HCT116 (cell line): Measurements from ENCODE around the gene USP53. TPM values are rescaled to one million over a fixed set of nuclear protein-coding genes. Genes with fewer than 3 reads are reported as not detected.

Experiments used
- ATAC-seq: fragments of 200-7000 bp; cut with Tn5 transposase; 2 replicates; pipeline ENCODE4 v1.9.1; 2020; ENCODE audit warnings: mild to moderate bottlenecking, moderate library complexity
- BruUV-seq: library from RNA; stranded (reverse); fragments of 400-500 nt; replicated peaks from 2 replicates; lab custom pipeline; 2021; lab: Mats Ljungman, UMichigan
- CTCF ChIA-PET: fragments of 300-600 bp; sonication (Branson Sonifier 250); formaldehyde crosslinking; loops from one replicate; lab custom pipeline; 2021; ENCODE audit warnings: antibody characterized with exemption; lab: Charles Lee
- POLR2A ChIA-PET: fragments of 300-600, 350-600 bp; sonication (Branson Sonifier 250); formaldehyde crosslinking; loops from one replicate; lab custom pipeline; 2021; ENCODE audit warnings: antibody characterized with exemption; lab: Charles Lee
- RAD21 ChIA-PET, 2 experiments: fragments of 300-600 bp; sonication (Branson Sonifier 250); formaldehyde crosslinking; loops; one replicate each; lab custom pipeline; 2023; ENCODE audit warnings: low total read pairs in 2 of 2; ENCODE audit not compliant: uncharacterized antibody in 2 of 2, unreplicated experiment in 2 of 2, low non-redundant PET in 1 of 2; lab: Charles Lee
- DNase-seq: peaks from one replicate; pipeline ENCODE4 v3.0.0-alpha.2; 2010; ENCODE audit warnings: low read depth, low spot score
- H2AFZ ChIP-seq: fragments of 200-600 bp; shearing (Covaris generic), sonication (generic); 2 replicates; pipeline ENCODE4 v1.6.1; 2017; ENCODE audit warnings: low read depth, mixed run types, mixed read lengths, antibody characterized with exemption, low read length; ENCODE audit not compliant: poor library complexity, severe bottlenecking
- H3K27ac ChIP-seq: 2 replicates; pipeline ENCODE4 v1.5.1; 2012; ENCODE audit warnings: low read depth, low read length
- H3K27me3 ChIP-seq: fragments of 200-600 bp; sonication (generic); 2 replicates; pipeline ENCODE4 v1.6.1; 2016; ENCODE audit warnings: mixed run types, low read length, mixed read lengths; ENCODE audit not compliant: insufficient read depth
- H3K36me3 ChIP-seq, 2 experiments: fragments of 200-500 bp in 1 of 2; fragments of 200-600 bp in 1 of 2; sonication (Bioruptor generic) in 1 of 2; sonication (generic) in 1 of 2; 2 replicates each; pipeline versions ENCODE4 v1.5.1 to v1.6.1; 2014 to 2016; ENCODE audit warnings: low read length in 2 of 2, inconsistent platforms in 1 of 2, mixed read lengths in 1 of 2, mixed run types in 1 of 2; ENCODE audit not compliant: insufficient read depth in 2 of 2, control insufficient read depth in 1 of 2
- H3K4me1 ChIP-seq, 2 experiments: fragments of 200-600 bp in 1 of 2; sonication (generic) in 1 of 2; 2 replicates each; pipeline versions ENCODE4 v1.5.1 to v1.6.1; 2012 to 2017; ENCODE audit warnings: low read length in 2 of 2, inconsistent platforms in 1 of 2, mild to moderate bottlenecking in 1 of 2, mixed read lengths in 1 of 2, mixed run types in 1 of 2, moderate library complexity in 1 of 2; ENCODE audit not compliant: insufficient read depth in 2 of 2, control insufficient read depth in 1 of 2
- H3K4me2 ChIP-seq: fragments of 200-600 bp; sonication (generic); 2 replicates; pipeline ENCODE4 v1.6.1; 2017; ENCODE audit warnings: mixed run types, low read length, mixed read lengths
- H3K4me3 ChIP-seq, 2 experiments: fragments of 200-600 bp in 1 of 2; sonication (generic) in 1 of 2; replicated peaks in 1 of 2; 2 replicates each; pipeline ENCODE4 v1.5.1; 2011 to 2016; ENCODE audit warnings: low read length in 2 of 2, control low read depth in 1 of 2, low read depth in 1 of 2, mild to moderate bottlenecking in 1 of 2, mixed read lengths in 1 of 2, mixed run types in 1 of 2
- H3K79me2 ChIP-seq: fragments of 200-600 bp; sonication (generic); 2 replicates; pipeline ENCODE4 v1.6.1; 2017; ENCODE audit warnings: mild to moderate bottlenecking, mixed run types, low read length, moderate library complexity, mixed read lengths; ENCODE audit not compliant: insufficient read depth
- H3K9ac ChIP-seq: fragments of 200-600 bp; sonication (generic); 2 replicates; pipeline ENCODE4 v1.6.1; 2016; ENCODE audit warnings: low read length, mixed read lengths
- H3K9me2 ChIP-seq: fragments of 200-600 bp; sonication (generic), shearing (Covaris generic); 2 replicates; pipeline ENCODE4 v1.6.1; 2017; ENCODE audit warnings: mixed run types, mild to moderate bottlenecking, moderate library complexity; ENCODE audit not compliant: insufficient read depth
- H3K9me3 ChIP-seq, 2 experiments: fragments of 200-500 bp in 1 of 2; fragments of 200-600 bp in 1 of 2; sonication (Bioruptor generic) in 1 of 2; sonication (generic) in 1 of 2; 2 replicates each; pipeline ENCODE4 v1.6.1; 2014 to 2017; ENCODE audit warnings: low read length in 2 of 2, mixed read lengths in 2 of 2, inconsistent platforms in 1 of 2, low read depth in 1 of 2, mild to moderate bottlenecking in 1 of 2, mixed run types in 1 of 2, moderate library complexity in 1 of 2; ENCODE audit not compliant: control insufficient read depth in 1 of 2, insufficient read depth in 1 of 2
- H4K20me1 ChIP-seq: fragments of 200-600 bp; sonication (generic), shearing (Covaris generic); 2 replicates; pipeline ENCODE4 v1.6.1; 2017; ENCODE audit warnings: mixed run types, mild to moderate bottlenecking, moderate library complexity; ENCODE audit not compliant: insufficient read depth
- CEBPB ChIP-seq: IDR thresholded peaks from 2 replicates; pipeline ENCODE4 v1.6.1; 2012; ENCODE audit warnings: low read depth
- CTCF ChIP-seq, 3 experiments: fragments of 200-600 bp in 1 of 3; sonication (generic) in 1 of 3; IDR thresholded peaks in 2 of 3; conservative IDR thresholded peaks in 1 of 3; 2 replicates each; pipeline ENCODE4 v1.5.1; 2012 to 2017; ENCODE audit warnings: low read depth in 2 of 3, low read length in 2 of 3, antibody characterized with exemption in 1 of 3, borderline replicate concordance in 1 of 3, control low read depth in 1 of 3, mild to moderate bottlenecking in 1 of 3, mixed read lengths in 1 of 3, mixed run types in 1 of 3, moderate library complexity in 1 of 3; ENCODE audit not compliant: insufficient read depth in 1 of 3
- ELF1 ChIP-seq: IDR thresholded peaks from 2 replicates; pipeline ENCODE4 v1.6.1; 2012; ENCODE audit warnings: low read depth, borderline replicate concordance
- FOSL1 ChIP-seq: IDR thresholded peaks from 2 replicates; pipeline ENCODE4 v1.6.1; 2012; ENCODE audit warnings: low read depth
- POLR2A ChIP-seq: IDR thresholded peaks from 2 replicates; pipeline ENCODE4 v1.7.0; 2011; ENCODE audit warnings: borderline replicate concordance; ENCODE audit not compliant: insufficient read depth, insufficient read length; ENCODE audit errors: extremely low read depth
- POLR2AphosphoS5 ChIP-seq: IDR thresholded peaks from 2 replicates; pipeline ENCODE4 v1.6.1; 2011; ENCODE audit warnings: mild to moderate bottlenecking, low read depth, low read length, moderate library complexity
- RAD21 ChIP-seq: IDR thresholded peaks from 2 replicates; pipeline ENCODE4 v1.6.1; 2012; ENCODE audit warnings: low read depth, mild to moderate bottlenecking
- REST ChIP-seq: IDR thresholded peaks from 2 replicates; pipeline ENCODE4 v1.6.1; 2012; ENCODE audit warnings: low read depth
- SRF ChIP-seq: IDR thresholded peaks from 2 replicates; pipeline ENCODE4 v1.6.1; 2012; ENCODE audit warnings: low read depth
- TCF7L2 ChIP-seq: IDR thresholded peaks from 2 replicates; pipeline ENCODE4 v1.7.0; 2011; ENCODE audit warnings: borderline replicate concordance, inconsistent platforms; ENCODE audit not compliant: insufficient read depth, insufficient read length; ENCODE audit errors: extremely low read depth
- ZNF274 ChIP-seq: fragments of 200-500 bp; sonication (Bioruptor generic); IDR thresholded peaks from 2 replicates; pipeline ENCODE4 v1.6.1; 2014; ENCODE audit warnings: mild to moderate bottlenecking, low read depth, low read length, inconsistent platforms
- intact Hi-C: fragments of 100-400 bp; cut with micrococcal nuclease; formaldehyde crosslinking; loops from 2 replicates; pipeline ENCODE4 v1.10.0; 2022
- total RNA-seq: library from RNA; stranded (reverse); gene quantifications from one replicate; pipeline ENCODE4 v1.2.1, GENCODE V29; 2021; ENCODE audit not compliant: unreplicated experiment

The USP53 gene
- total RNA-seq, 1 experiment from 2014 or later = 22.0 TPM

- Histone ChIP-seq H3K9me3 (no peaks in the 10 kb centered on the region), H3K4me2 (no peak overlapping the region), H3K27me3 (no peaks in the 10 kb centered on the region), H3K9me2 (no peaks in the 10 kb centered on the region), H3K79me2 (no peaks in the 10 kb centered on the region), H3K27ac (no peak overlapping the region), H3K4me1 (no peaks in the 10 kb centered on the region), H2AFZ (no peak overlapping the region), H3K36me3 (peaks cover 0 to 2% of the 10 kb centered on the region in 2 experiments; a peak in 1 of 4 replicates), H4K20me1 (no peaks in the 10 kb centered on the region), H3K4me3 (no peak overlapping the region), H3K9ac (no peak overlapping the region)
- BruUV-seq = no TSS peak
- no peak for ATAC-seq
- intact Hi-C loops = no loop called here
- no peak for TF ChIP-seq RAD21
- no peak for TF ChIP-seq TCF7L2
- no peak for TF ChIP-seq POLR2A
- no peak for TF ChIP-seq FOSL1
- no peak for TF ChIP-seq ELF1
- no peak for TF ChIP-seq CEBPB
- no peak for TF ChIP-seq CTCF (IDR thresholded peaks at IDR 0.05 in 2 of 3, conservative IDR thresholded peaks at IDR 0.05 in 1 of 3; ENCODE audit: borderline replicate concordance in 1 of 3, insufficient read depth in 1 of 3, low read depth in 2 of 3, low read length in 2 of 3)
- no peak for TF ChIP-seq REST
- no peak for TF ChIP-seq ZNF274
- TF ChIP-seq POLR2AphosphoS5 = no peak
- no peak for TF ChIP-seq SRF
- RAD21 ChIA-PET = no interaction called here
- no peak for DNase-seq
- POLR2A ChIA-PET = no interaction called here
- CTCF ChIA-PET = no interaction called here
These were observed 31.8 kb downstream of the USP53 start for GRCh38 chr4:119244344-119244743.
